K562 (cell line): ENCODE measurements around the gene CDT1. TPM values are rescaled to one million over a fixed set of nuclear protein-coding genes. Genes with fewer than 3 reads are reported as not detected.

Experiments used
- ETS2 ChIP-seq: IDR thresholded peaks from 2 replicates; pipeline ENCODE4 v1.6.1; 2016; ENCODE audit warnings: borderline replicate concordance, missing genetic modification characterization, mild to moderate bottlenecking, moderate library complexity, missing compliant biosample characterization; ENCODE audit not compliant: poor library complexity, severe bottlenecking
- NFIC ChIP-seq: fragments of 450-650 bp; IDR thresholded peaks from 2 replicates; pipeline ENCODE4 v1.6.1; 2017; ENCODE audit warnings: mild to moderate bottlenecking, inconsistent platforms
- NRF1 ChIP-seq, 2 experiments: fragments of 450-650 bp; IDR thresholded peaks in 1 of 2; conservative IDR thresholded peaks in 1 of 2; 2 replicates each; pipeline ENCODE4 v1.6.1; 2014; ENCODE audit warnings: mild to moderate bottlenecking in 2 of 2
- polyA plus RNA-seq, 8 experiments: library from polyadenylated mRNA; depleted of rRNA in 4 of 8; stranded (reverse) in 5 of 8; unstranded in 3 of 8; fragments of >200 nt; fragmentation: Nextera tagmentation in 2 of 8; fragmentation: Illumina TruSeq in 1 of 8; extraction: Ambion mirVana in 2 of 8; extraction: Trizol in 1 of 8; gene quantifications; 2 replicates each; pipeline versions ENCODE4 v1.2.1 to v1.2.3, GENCODE V29; 2011 to 2014; ENCODE audit warnings: inconsistent platforms in 1 of 8, missing spikeins in 1 of 8
- total RNA-seq, 7 experiments: library from RNA; depleted of rRNA in 6 of 7; stranded (reverse); fragments of >200 nt in 6 of 7; fragmentation: Illumina TruSeq in 2 of 7; extraction: Trizol in 2 of 7; gene quantifications; 2 replicates each; pipeline versions ENCODE4 v1.2.1 to v1.2.3, GENCODE V29; 2011 to 2021; ENCODE audit warnings: low replicate concordance in 1 of 7
- TF ChIP-seq, protein P1 (sequence below): fragments of 200-600 bp; sonication (generic); IDR thresholded peaks from one replicate; pipeline ENCODE4 v1.6.1; 2012; ENCODE audit warnings: mild to moderate bottlenecking, low read depth, low read length, inconsistent platforms
- TF ChIP-seq, protein P2 (sequence below), 2 experiments: IDR thresholded peaks in 1 of 2; conservative IDR thresholded peaks in 1 of 2; 2 replicates each; pipeline ENCODE4 v1.6.1; 2016; ENCODE audit warnings: low read depth in 2 of 2, mild to moderate bottlenecking in 1 of 2, missing compliant biosample characterization in 1 of 2, missing genetic modification characterization in 1 of 2, moderate library complexity in 1 of 2
- TF ChIP-seq, protein P3 (sequence below): fragments of 450-650 bp; IDR thresholded peaks from 2 replicates; pipeline ENCODE4 v1.7.1; 2018; ENCODE audit warnings: mild to moderate bottlenecking, low read depth; ENCODE audit not compliant: partially characterized antibody
- TF ChIP-seq, protein P4 (sequence below), 2 experiments: fragments of 450-650 bp in 1 of 2; sonication (generic) in 1 of 2; formaldehyde crosslinking in 1 of 2; IDR thresholded peaks in 1 of 2; conservative IDR thresholded peaks in 1 of 2; 2 replicates each; pipeline versions ENCODE4 v1.6.1 to v1.8.1; 2016 to 2023; ENCODE audit warnings: mild to moderate bottlenecking in 2 of 2, moderate library complexity in 2 of 2, inconsistent platforms in 1 of 2, missing genetic modification reagents in 1 of 2

Gene CDT1
- total and polyA plus RNA-seq, 9 of the 15 experiments (the other 6 are each of a cell fraction or from before 2014, with no cell fraction given) = 0.92 to 178 (median 14.2) TPM

DNA sequence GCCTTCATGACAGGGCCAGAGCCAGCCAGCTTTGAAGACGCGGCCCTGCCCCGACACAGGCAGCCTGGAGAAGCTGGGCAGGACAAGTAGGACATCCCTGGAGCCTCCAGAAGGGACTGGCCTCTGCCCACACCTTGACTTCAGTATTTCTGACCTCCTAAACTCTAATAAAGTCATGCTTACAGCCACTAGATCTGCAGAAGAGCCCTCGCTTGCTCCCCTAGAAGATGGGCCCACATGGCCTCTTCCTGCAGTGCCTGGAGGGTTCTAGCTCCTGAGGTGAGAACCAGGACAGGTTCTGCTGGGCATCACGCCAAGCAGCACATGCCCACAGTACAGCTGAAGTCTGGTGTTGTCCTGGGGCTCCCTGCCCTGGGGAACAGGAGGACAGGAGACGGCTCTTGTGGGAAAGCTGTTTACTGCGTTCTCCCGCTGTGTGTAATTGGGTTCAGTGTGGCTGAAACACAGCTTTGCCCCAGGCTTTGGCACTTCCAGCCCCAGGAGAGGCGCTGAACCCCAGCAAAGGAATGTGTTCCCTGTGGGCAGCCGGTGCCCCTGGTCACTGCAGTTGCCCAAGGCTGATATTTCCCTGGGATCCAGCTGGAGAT is 5.6 kb downstream of the CDT1 start (continued):
- TF ChIP-seq, protein P1, sequence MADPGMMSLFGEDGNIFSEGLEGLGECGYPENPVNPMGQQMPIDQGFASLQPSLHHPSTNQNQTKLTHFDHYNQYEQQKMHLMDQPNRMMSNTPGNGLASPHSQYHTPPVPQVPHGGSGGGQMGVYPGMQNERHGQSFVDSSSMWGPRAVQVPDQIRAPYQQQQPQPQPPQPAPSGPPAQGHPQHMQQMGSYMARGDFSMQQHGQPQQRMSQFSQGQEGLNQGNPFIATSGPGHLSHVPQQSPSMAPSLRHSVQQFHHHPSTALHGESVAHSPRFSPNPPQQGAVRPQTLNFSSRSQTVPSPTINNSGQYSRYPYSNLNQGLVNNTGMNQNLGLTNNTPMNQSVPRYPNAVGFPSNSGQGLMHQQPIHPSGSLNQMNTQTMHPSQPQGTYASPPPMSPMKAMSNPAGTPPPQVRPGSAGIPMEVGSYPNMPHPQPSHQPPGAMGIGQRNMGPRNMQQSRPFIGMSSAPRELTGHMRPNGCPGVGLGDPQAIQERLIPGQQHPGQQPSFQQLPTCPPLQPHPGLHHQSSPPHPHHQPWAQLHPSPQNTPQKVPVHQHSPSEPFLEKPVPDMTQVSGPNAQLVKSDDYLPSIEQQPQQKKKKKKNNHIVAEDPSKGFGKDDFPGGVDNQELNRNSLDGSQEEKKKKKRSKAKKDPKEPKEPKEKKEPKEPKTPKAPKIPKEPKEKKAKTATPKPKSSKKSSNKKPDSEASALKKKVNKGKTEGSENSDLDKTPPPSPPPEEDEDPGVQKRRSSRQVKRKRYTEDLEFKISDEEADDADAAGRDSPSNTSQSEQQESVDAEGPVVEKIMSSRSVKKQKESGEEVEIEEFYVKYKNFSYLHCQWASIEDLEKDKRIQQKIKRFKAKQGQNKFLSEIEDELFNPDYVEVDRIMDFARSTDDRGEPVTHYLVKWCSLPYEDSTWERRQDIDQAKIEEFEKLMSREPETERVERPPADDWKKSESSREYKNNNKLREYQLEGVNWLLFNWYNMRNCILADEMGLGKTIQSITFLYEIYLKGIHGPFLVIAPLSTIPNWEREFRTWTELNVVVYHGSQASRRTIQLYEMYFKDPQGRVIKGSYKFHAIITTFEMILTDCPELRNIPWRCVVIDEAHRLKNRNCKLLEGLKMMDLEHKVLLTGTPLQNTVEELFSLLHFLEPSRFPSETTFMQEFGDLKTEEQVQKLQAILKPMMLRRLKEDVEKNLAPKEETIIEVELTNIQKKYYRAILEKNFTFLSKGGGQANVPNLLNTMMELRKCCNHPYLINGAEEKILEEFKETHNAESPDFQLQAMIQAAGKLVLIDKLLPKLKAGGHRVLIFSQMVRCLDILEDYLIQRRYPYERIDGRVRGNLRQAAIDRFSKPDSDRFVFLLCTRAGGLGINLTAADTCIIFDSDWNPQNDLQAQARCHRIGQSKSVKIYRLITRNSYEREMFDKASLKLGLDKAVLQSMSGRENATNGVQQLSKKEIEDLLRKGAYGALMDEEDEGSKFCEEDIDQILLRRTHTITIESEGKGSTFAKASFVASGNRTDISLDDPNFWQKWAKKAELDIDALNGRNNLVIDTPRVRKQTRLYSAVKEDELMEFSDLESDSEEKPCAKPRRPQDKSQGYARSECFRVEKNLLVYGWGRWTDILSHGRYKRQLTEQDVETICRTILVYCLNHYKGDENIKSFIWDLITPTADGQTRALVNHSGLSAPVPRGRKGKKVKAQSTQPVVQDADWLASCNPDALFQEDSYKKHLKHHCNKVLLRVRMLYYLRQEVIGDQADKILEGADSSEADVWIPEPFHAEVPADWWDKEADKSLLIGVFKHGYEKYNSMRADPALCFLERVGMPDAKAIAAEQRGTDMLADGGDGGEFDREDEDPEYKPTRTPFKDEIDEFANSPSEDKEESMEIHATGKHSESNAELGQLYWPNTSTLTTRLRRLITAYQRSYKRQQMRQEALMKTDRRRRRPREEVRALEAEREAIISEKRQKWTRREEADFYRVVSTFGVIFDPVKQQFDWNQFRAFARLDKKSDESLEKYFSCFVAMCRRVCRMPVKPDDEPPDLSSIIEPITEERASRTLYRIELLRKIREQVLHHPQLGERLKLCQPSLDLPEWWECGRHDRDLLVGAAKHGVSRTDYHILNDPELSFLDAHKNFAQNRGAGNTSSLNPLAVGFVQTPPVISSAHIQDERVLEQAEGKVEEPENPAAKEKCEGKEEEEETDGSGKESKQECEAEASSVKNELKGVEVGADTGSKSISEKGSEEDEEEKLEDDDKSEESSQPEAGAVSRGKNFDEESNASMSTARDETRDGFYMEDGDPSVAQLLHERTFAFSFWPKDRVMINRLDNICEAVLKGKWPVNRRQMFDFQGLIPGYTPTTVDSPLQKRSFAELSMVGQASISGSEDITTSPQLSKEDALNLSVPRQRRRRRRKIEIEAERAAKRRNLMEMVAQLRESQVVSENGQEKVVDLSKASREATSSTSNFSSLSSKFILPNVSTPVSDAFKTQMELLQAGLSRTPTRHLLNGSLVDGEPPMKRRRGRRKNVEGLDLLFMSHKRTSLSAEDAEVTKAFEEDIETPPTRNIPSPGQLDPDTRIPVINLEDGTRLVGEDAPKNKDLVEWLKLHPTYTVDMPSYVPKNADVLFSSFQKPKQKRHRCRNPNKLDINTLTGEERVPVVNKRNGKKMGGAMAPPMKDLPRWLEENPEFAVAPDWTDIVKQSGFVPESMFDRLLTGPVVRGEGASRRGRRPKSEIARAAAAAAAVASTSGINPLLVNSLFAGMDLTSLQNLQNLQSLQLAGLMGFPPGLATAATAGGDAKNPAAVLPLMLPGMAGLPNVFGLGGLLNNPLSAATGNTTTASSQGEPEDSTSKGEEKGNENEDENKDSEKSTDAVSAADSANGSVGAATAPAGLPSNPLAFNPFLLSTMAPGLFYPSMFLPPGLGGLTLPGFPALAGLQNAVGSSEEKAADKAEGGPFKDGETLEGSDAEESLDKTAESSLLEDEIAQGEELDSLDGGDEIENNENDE = peak; percentile 30
- TF ChIP-seq, protein P2, sequence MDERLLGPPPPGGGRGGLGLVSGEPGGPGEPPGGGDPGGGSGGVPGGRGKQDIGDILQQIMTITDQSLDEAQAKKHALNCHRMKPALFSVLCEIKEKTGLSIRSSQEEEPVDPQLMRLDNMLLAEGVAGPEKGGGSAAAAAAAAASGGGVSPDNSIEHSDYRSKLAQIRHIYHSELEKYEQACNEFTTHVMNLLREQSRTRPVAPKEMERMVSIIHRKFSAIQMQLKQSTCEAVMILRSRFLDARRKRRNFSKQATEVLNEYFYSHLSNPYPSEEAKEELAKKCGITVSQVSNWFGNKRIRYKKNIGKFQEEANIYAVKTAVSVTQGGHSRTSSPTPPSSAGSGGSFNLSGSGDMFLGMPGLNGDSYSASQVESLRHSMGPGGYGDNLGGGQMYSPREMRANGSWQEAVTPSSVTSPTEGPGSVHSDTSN (CRISPR knock-in tag; IDR thresholded peaks at IDR 0.05; ENCODE audit: low read depth) = no peak
- TF ChIP-seq, protein P2 (tag; conservative IDR thresholded peaks at IDR 0.05; ENCODE audit: low read depth) = no peak
- TF ChIP-seq, protein P3, sequence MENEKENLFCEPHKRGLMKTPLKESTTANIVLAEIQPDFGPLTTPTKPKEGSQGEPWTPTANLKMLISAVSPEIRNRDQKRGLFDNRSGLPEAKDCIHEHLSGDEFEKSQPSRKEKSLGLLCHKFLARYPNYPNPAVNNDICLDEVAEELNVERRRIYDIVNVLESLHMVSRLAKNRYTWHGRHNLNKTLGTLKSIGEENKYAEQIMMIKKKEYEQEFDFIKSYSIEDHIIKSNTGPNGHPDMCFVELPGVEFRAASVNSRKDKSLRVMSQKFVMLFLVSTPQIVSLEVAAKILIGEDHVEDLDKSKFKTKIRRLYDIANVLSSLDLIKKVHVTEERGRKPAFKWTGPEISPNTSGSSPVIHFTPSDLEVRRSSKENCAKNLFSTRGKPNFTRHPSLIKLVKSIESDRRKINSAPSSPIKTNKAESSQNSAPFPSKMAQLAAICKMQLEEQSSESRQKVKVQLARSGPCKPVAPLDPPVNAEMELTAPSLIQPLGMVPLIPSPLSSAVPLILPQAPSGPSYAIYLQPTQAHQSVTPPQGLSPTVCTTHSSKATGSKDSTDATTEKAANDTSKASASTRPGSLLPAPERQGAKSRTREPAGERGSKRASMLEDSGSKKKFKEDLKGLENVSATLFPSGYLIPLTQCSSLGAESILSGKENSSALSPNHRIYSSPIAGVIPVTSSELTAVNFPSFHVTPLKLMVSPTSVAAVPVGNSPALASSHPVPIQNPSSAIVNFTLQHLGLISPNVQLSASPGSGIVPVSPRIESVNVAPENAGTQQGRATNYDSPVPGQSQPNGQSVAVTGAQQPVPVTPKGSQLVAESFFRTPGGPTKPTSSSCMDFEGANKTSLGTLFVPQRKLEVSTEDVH = peak; percentile 15
- TF ChIP-seq NFIC (peak; percentile 64), NRF1 (conservative IDR thresholded peaks at IDR 0.05 in 1 of 2, IDR thresholded peaks at IDR 0.05 in 1 of 2) (no peak), ETS2 (tag) (no peak)
- TF ChIP-seq, protein P4, sequence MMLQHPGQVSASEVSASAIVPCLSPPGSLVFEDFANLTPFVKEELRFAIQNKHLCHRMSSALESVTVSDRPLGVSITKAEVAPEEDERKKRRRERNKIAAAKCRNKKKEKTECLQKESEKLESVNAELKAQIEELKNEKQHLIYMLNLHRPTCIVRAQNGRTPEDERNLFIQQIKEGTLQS (IDR thresholded peaks at IDR 0.05) = no peak
- TF ChIP-seq, protein P4 (CRISPR knock-in tag; conservative IDR thresholded peaks at IDR 0.05) = 0 out of 2 replicates have a peak, but pooled peaks have one; percentile 15
